ENCODE results near the gene CSNK1G3.
"Not testable (repeated sequence)": the region's sequence is repeated elsewhere in the genome, so short reads cannot be mapped to it uniquely, and the experiment has no call there.

CSNK1G3 gene

DNA sequence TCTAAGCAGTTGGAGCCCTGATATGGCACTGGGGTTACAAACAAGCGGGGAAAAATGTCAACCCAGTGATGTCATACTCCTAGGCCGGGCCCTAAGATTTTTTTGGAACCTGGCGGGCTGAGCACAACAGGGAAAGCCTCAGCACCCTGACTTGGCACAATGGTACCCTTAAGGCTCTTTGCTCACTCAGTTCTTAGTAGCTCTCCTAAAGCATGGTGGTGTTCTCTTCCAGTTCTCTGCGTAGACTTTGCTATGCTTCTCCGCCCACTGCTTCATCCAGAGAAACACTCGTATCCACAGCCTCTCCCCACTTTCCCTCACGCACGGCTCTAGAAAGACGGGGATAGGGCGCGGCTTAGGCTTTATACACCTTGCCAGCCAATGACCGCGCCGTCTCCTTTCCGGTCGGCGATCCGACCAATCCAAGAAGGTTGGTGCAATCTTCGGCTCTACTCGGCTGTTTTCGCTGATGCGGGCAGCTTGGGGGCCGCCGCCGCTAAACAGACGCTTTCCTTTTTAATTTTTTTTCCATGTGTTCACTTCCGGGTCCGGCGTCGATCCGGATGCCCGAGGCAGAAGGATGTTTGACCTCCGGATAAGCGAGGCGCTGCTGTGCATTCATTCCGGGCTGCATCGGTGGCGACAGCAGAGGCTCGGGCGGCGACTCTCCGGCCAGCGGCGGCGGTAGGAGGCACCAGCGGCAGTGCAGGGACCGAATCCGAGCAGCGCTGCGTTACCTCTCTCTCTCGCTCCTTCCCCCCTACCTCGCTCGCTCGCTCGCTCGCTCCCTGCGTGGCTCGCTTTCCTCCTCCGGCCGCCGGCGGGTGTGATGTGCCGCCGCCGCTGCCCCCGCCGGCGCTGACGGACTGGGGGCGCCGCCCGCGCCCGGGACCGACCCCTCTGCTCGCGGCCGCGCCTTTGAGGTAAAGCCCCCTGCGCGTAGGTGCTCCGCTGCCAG lies at the start of gene CSNK1G3:
Gene CSNK1G3 (plus strand): TSS at position 530 of the 958 bp plus-strand sequence. CDS start 33,487 bp downstream, outside the sequence.
- DNase-seq (ENCODE audit: low read depth): peak; percentile 80

DNA sequence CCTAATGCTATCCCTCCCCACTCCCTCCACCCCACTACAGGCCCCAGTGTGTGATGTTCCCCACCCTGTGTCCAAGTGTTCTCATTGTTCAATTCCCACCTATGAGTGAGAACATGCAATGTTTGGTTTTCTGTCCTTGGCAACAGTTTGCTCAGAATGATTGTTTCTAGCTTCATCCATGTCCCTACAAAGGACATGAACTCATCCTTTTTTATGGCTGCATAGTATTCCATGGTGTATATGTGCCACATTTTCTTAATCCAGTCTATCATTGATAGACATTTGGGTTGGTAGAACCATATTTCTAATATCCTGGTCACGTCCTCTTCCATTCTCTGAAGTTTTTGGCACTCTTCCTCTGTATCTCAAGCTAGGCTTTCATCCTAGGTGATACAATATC lies 45.1 kb upstream of the CSNK1G3 start:
- not testable (repeated sequence) for DNase-seq (ENCODE audit: low read depth)

DNA sequence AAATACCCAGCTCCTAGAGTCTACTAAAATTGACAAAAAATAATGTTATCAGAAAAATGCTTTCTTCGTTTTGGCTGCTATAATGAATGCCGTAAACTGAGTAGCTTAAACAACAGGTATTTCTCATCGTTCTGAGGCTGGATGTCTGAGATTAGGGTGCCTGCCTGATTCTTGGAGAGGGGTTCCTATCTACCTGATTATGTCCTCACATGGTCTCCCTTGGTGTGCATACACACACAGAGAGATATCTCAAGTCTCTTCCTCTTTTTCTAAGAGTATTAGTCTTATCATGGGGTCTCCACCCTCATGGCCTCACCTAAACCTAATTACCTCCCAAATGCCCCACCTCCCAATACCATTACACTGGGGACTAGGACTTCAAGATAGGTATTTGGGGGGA lies 40.6 kb upstream of the CSNK1G3 start:
- no peak for DNase-seq (ENCODE audit: low read depth)

DNA sequence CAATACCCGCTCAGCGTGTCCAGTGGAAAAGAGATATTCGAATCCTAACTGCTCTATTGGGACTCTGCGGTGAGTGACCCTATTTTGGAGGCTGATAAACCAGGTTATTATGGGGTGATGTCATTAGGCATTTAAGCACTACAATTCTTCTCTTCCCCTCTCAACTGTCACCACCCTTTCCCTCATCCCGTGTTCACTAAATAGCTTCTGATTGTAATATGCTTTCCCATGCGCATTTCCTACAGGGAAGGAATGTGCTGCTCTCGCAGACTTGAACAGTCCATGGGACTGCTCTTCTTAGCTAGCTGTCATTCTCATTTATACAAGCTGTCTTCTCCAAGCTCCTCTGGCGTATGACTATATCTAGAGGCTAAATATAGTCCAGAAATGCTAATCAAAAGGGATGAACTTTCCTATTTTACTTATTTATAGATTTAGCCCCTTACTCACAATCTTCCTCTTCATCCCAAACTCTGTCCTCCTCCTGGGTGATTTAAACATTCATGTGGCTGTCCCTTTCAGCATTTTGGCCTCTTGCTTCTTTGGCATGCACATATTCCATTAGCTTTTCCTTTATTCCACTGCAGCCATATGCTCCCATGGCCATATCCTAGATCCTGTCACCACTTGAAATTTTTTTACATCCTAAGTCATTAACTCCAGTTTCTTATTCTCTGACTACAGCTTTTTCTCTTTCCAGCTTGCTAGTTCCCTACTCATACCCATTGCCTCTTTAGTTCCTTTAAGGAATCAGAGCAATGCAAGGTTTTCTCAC lies 39.6 kb upstream of the CSNK1G3 start:
- no peak for DNase-seq (ENCODE audit: low read depth)

DNA sequence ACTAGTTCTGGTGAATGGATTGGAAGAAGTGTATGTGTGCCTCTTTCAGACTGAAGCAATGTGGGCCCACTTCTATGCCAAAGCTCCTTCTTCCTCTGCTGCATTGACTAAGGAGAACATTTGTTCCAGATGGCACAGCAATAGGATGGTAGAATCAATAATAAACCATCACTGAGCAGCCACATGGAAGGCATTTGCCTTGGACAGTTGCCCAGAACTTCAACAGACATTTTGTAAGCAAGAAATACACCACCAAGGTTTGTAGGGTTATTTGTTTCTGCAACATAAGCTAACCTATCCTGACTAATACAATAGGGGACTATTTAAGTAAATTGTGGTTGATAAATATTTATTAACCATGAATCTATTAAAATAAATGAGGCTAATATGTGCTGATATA lies 37.7 kb upstream of the CSNK1G3 start:
- no peak for DNase-seq (ENCODE audit: low read depth)

DNA sequence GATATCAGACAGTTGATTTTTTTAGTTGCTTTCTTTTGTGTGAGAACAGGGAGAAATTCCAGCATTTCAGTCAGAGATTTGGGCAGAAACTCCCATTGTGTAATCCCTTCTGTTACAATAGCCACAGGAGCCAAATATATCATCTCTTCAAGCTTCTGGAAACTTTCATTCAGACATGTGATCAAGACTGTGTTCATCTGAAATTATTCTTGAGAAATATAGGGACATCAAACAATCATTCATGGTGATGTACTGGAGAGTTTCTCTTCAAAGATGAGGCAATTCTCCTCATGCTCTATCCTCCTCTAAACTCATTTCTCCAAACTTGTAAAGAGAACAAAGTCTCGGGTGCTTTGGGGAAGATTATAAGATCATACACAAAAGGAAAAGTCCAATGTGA lies 35.2 kb upstream of the CSNK1G3 start:
- DNase-seq (ENCODE audit: low read depth): no peak

DNA sequence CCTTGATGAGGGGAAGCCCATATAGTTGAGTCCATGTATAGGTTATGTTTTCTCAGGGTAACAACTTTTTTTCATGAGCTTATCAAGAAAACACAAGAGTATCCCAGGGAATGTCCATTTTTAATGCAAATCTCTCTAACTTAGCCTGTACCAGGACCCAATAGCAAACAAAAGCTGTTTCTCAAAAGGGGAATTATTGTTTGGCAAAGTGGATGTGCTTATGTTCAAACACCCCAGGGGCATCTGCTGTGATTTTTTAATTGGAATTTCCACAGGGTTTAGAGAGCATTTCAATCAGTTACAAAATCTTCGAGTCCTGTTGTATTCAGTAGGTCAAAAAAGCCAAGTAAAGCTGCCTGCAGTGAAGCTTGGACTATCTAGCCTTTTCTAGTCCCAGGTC lies 33.4 kb upstream of the CSNK1G3 start:
- DNase-seq (ENCODE audit: low read depth): no peak

DNA sequence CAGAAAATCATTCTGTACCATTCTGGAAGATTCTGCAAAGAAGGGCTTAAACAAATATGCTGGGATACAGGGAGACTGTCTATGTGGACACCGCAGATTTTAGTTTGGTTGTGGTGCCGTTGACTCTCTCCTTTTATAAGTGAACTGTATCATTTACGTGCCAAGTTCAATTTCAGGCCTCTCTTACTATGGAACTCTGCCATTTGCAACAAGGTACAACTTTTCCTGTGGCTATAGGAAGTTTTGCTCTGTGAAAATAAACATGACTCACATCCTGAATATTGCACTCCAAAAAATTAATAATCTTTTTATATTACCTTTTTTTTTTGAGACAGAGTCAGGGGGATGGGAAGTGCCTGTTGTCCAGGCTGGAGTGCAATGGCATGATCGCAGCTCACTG lies 29.7 kb upstream of the CSNK1G3 start:
- no peak for DNase-seq (ENCODE audit: low read depth)

DNA sequence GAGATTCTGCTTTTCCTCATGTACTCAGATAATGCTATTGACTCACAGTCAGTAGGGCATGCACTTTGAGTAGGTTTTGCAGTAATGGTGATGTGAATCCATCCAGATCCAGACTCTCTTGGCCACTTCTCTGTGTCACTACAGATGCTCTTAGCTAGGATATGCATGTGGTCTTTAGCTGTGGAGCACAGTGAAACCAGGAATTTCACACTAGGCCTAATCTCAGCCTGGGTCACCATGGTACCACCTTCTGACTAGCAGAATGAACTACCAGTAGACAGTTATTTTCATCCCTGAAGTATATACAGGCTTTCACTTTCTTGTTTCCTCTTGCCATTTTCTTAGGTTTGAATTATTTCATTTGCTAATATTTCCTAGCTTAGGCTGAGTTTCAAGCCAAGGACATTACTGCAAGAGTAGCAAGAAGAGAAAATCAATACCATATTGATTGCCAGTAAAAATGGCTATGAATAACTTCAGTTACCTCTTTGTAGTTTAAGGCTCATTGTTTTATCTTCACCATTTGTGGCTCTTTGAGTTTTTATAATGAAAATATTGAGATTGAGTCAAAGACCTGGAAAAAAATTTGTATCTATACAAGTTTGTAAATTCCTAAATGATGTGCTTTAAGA lies 28.4 kb upstream of the CSNK1G3 start:
- no peak for DNase-seq (ENCODE audit: low read depth)

DNA sequence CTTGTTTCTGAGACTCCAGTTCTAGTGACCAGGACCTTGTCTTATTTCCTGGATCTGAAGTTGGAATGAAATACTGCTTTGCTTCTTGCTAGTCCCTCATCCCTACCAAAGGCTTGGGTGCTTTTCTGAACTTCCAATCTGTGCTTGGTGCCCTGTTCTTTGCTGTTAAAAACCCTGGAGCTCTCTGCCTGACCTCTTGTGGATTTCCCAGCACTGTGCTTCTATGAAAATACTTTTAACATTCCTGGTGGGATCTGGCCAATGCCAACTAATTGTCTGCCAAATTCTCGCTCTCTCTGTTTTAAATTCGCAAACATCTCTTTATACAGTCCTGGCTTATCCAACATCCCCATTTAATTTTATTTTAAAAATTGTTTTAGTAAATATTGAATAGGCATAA lies 26.7 kb upstream of the CSNK1G3 start:
- no peak for DNase-seq (ENCODE audit: low read depth)

DNA sequence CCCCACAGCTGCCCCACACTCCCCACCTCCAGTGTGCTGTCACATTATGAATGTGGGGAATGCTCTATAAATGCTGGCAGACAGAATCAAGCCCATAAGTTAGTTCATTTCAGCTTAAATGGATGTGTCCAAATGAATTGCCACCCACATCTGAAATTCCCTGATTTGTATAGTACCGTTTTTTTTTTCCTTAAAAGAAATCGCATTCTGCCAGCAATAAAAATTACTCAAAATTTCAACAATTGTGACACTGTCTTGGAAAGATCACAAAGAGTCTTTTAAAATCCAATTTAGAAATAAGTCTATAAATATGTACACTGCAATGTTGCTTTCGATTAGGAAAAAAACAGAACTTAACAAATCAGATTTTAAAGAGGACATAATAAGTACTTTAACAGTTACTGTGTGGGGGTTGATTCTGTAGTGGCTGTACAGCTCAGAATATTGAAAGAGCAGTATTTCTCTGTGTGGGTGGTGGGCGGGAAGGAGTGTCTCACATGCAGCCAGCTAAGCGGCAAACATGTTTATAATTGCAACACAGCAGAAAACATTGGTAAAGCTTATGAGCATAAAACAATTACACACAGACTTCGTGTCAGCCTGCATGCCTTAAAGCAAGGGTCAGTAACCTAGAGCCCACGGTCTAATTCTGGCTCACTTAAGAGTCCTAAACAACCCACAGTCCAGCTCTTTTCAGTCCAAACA lies 24.9 kb upstream of the CSNK1G3 start:
- DNase-seq (ENCODE audit: low read depth): no peak

DNA sequence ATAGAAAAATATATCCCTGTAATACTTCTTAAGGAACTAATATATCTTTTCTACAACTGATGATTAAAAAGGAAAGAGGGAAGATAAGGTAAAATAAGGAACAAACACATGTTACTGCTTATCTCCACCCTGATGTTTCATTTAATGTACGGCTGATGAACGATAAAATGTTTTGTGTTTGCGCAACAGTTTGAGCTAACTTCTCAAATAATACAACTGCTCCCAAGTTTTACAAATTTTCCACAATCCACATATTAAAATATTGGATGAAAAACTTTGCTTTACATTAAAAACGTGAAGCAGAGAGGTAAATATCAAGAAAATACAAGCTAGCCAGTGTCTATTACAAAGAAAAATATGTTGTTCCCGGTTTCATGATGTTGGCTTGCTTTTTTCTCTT lies 21.0 kb upstream of the CSNK1G3 start:
- no peak for DNase-seq (ENCODE audit: low read depth)

DNA sequence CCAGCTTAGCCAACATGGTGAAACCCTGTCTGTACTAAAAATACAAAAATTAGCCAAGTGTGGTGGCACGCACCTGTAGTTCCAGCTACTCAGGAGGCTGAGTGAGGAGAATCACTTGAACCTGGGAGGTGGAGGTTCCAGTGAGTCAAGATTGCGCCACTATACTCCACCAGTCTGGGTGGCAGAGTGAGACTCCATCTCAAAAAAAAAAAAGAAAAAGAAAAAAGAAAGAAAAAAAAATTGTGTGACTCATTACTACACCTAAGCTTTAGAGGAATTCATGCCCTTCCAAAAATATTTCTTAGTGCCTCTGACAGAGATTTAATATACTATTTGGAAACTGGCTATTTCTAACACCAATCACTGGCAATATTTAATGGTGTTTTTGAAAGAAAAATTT lies 16.8 kb upstream of the CSNK1G3 start:
- not testable (repeated sequence) for DNase-seq (ENCODE audit: low read depth)

DNA sequence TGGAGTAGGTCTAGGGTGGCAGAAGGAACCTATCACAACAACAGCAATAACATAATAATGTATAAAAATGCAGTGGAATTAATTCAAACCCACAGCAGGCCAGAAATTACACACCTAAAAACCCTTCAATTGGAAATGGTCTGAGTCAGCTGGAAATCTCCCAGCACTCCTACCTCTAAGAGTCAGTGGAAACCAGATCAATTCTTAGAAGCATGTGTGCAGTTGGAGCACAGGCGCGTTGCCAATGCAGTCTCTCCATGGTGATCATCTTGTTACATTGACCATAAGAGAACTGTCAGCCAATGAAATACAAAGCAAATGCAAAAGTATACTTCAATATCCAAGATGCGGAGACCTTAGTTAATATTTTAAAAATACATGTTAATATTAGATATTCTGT lies 15.1 kb upstream of the CSNK1G3 start:
- no peak for DNase-seq (ENCODE audit: low read depth)

DNA sequence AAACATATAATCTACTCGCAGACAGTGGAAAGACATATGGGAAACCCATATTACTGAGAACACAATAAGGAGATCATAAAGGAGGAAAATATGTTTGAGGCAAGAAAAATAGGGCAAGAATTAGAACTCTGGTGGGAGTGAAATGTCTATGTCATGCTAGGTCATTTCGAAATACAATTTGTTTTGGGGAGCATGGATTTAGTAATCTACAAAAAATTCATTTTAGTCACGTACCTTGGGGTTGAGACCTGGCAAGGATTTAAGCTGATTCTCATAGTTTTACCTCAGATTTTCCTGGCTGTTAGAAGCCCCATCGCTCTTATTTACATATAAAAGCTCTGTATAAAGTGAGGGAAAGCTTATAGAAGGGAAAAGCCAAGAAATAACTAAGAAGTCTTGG lies 11.5 kb upstream of the CSNK1G3 start:
- DNase-seq (ENCODE audit: low read depth): no peak

DNA sequence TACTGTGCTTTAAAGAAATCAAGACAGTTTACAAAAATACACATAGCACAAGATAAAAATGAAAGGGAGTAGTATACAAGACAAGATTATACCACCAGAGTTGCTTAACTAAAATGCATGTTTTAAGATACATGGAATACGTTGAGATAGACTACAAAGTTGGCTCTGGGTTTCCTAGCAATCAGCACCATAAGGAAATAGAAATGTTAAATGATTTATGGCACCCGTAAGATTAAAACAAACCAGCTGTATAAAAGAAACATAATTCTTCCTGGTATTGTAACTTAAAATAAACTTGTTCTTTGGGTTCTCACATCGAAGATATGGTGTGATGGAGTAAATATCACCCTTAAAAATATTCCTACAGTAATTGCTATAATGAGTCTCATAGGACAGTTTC lies 9.9 kb upstream of the CSNK1G3 start:
- DNase-seq (ENCODE audit: low read depth): no peak

DNA sequence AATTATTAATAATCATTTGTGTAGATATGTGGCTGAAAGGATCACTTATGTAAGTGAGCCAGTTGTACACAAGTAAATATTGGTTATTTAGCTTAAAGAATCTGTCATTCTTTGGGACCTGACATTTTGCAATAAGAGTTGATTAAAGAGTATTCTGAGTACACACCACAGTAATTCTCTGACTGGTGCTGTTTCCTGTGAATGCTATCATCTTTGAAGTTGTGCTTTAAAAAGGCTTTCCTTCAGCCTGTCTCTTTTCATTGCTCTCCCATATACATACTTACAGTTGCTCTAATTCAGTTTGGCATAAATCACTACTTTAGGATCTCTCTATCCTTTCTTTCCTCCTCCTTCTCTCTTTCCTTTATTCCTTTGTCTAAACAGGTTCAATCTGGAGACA lies 8.7 kb upstream of the CSNK1G3 start:
- DNase-seq (ENCODE audit: low read depth): no peak

DNA sequence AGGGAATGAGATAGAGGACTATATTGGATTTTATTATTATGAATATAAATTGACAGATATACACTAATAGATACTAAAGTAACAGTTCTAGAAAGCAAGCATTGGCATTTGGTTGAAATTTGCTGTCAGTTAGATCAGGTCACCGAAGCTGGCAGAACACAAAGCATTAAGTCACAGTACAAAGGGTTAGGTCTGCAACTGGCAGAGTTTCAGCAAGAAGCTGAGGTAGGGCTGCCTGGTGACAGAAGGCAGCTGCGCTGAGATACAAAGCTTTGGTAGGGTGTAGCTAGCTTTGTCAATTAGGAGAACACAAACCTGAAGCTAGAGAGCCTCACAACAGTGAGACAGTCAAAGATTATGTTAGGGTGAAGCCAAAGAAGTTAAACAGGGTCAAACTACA lies 6.3 kb upstream of the CSNK1G3 start:
- DNase-seq (ENCODE audit: low read depth): no peak

DNA sequence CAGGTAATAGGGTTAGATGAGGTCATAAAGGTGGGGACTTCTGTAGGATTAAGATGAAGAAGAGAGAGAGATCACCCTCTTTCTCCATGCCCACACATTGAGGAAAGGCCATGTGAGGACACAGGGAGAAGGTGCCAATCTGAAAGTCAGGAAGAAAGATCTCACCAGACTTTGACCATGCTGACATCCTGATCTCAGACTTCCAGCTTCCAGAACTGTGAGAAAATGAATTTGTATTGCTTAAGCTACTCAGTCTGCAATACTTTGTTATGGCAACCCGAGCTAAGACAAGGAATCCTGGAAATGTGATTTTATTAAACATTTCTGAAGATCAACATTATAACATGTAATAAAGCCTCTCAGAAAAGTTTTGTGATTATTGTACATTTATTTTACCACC lies 3.5 kb upstream of the CSNK1G3 start:
- no peak for DNase-seq (ENCODE audit: low read depth)

DNA sequence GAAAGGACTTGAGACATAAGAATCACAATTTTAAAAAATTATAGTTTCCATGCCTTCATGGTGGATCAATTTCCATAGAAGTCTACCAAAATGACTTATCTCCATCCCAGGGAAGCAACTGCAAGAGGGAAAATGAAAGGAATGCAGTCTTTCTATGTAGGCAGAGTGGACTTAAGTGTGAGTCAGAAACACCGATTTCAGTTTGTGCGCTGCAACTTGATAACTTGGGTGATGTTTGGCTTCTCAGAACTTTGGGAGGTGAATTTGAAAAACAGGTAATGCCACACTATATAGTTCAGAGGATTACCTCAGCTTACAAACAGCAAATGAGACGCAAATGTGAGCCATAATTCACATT lies 708 bp upstream of the CSNK1G3 start:
- DNase-seq (ENCODE audit: low read depth): no peak

DNA sequence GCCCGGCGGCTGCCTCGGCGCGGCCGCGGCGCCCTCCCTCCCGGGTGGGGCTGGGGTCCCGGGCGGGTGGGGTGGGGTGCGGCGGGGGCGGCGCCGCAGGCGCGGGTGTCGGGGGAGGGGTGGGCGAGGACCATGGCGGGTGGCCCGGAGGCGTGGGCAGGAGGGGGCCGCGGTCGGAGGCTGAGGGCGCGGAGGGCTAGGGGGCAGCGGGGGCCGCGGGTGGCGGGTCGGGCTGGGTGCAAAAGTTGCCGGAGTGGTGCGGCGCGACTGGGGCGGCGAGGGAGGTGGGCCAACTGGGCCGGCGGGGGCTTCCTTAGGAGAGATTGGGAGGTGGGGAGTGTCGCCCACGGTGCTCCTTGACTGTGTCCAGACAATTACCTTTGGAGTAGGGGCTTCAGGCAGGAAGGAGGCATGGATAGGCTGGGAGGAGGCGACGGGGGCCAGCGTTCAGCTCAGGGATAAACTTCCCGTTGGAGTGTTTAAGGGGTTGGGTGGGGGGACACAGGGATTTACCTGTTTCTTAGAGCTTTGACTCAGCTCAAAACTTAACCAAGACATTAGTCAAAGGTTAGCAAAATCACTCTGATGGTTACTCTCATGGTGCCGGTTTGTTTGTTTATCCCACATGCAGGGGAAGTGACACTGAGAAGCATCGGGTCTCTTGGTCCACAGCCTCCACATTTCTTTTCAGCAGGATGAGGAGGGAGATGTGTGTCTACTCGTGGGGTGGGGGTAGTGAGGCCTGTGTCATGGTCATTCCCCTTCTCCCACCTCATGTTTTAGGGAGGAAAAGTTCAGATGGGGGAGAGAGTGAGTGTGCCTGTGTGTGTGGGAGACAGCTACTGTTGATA lies 859 bp downstream of the CSNK1G3 start:
- DNase-seq (ENCODE audit: low read depth): peak; percentile 19
